SJSA1 (cell line): ENCODE results near the gene HARS1. TPM values are rescaled to one million over a fixed set of nuclear protein-coding genes. Genes with fewer than 3 reads are reported as not detected.
"Not testable (repeated sequence)": the region's sequence is repeated elsewhere in the genome, so short reads cannot be mapped to it uniquely, and the experiment has no call there.

Source experiments
- DNase-seq, 2 experiments: peaks; one replicate each; pipeline ENCODE4 v3.0.0-alpha.2; 2015 to 2020; ENCODE audit warnings: low spot score in 2 of 2, low read depth in 1 of 2
- H3K27ac ChIP-seq: fragments of 250-450 bp; sonication (Bioruptor Pico); 2 replicates; pipeline ENCODE4 v1.5.1; 2020; ENCODE audit warnings: mild to moderate bottlenecking, moderate library complexity
- H3K27me3 ChIP-seq: fragments of 250-450 bp; sonication (Bioruptor Pico); replicated peaks from 2 replicates; pipeline ENCODE4 v1.5.1; 2020; ENCODE audit warnings: mild to moderate bottlenecking, moderate library complexity
- H3K36me3 ChIP-seq: fragments of 250-450 bp; sonication (Bioruptor Pico); 2 replicates; pipeline ENCODE4 v1.5.1; 2020; ENCODE audit warnings: mild to moderate bottlenecking
- H3K4me1 ChIP-seq: fragments of 250-450 bp; sonication (Bioruptor Pico); replicated peaks from 2 replicates; pipeline ENCODE4 v1.6.1; 2021; ENCODE audit warnings: mild to moderate bottlenecking
- H3K4me3 ChIP-seq: fragments of 250-450 bp; sonication (Bioruptor Pico); 2 replicates; pipeline ENCODE4 v1.5.1; 2020; ENCODE audit warnings: mild to moderate bottlenecking
- H3K9me3 ChIP-seq: fragments of 250-450 bp; sonication (Bioruptor Pico); replicated peaks from 2 replicates; pipeline ENCODE4 v1.5.1; 2020; ENCODE audit warnings: mild to moderate bottlenecking
- total RNA-seq: library from RNA; depleted of rRNA; stranded (reverse); fragments of >200 nt; shearing (Covaris generic); gene quantifications from 2 replicates; pipeline ENCODE4 v1.2.3, GENCODE V29; 2014; rRNA removed

Gene HARS1, protein sequence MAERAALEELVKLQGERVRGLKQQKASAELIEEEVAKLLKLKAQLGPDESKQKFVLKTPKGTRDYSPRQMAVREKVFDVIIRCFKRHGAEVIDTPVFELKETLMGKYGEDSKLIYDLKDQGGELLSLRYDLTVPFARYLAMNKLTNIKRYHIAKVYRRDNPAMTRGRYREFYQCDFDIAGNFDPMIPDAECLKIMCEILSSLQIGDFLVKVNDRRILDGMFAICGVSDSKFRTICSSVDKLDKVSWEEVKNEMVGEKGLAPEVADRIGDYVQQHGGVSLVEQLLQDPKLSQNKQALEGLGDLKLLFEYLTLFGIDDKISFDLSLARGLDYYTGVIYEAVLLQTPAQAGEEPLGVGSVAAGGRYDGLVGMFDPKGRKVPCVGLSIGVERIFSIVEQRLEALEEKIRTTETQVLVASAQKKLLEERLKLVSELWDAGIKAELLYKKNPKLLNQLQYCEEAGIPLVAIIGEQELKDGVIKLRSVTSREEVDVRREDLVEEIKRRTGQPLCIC
- 133 and 135 TPM in 2 replicates for total RNA-seq

- Histone ChIP-seq H3K27ac (peak within 1 kb of the TSS; percentile 54), H3K9me3 (no peaks in the 10 kb centered on the region), H3K36me3 (peaks cover 69% of the 10 kb centered on the region), H3K4me1 (peaks cover 15% of the 10 kb centered on the region), H3K27me3 (no peaks in the 10 kb centered on the region), H3K4me3 (peak within 1 kb of the TSS; percentile 59)
- DNase-seq: peak; percentile 97 to 98
Observed at GRCh38 chr5:140690941-140691924, at the start of gene HARS1, which contains the start of gene HARS2. Gene HARS1 (minus strand): TSS chr5:140691370. CDS start chr5:140691304, 66 bp downstream. Gene HARS2 (plus strand): TSS chr5:140691455. CDS start chr5:140691649, 194 bp downstream.

- peaks cover 4% of the 10 kb centered on the region; the same call in 1 of the 2 replicates for H3K9me3 ChIP-seq
- no peaks in the 10 kb centered on the region for H3K4me1 ChIP-seq
- no peak overlapping the region for H3K4me3 ChIP-seq
- no peaks in the 10 kb centered on the region for H3K36me3 ChIP-seq
- no peak for DNase-seq
- H3K27me3 ChIP-seq: no peaks in the 10 kb centered on the region
- H3K27ac ChIP-seq: no peak overlapping the region
Observed at GRCh38 chr5:140737486-140737885, 46.3 kb upstream of the HARS1 start.

- peak in 1 of 2 experiments; percentile 29 for DNase-seq
- Histone ChIP-seq H3K4me3 (no peak overlapping the region), H3K9me3 (0 out of 2 replicates have a peak, but pooled peaks cover under 1% of the 10 kb centered on the region), H3K27ac (no peak overlapping the region), H3K36me3 (no peaks in the 10 kb centered on the region), H3K4me1 (no peaks in the 10 kb centered on the region), H3K27me3 (no peaks in the 10 kb centered on the region)
Observed at GRCh38 chr5:140734354-140734753, 43.2 kb upstream of the HARS1 start.

DNA sequence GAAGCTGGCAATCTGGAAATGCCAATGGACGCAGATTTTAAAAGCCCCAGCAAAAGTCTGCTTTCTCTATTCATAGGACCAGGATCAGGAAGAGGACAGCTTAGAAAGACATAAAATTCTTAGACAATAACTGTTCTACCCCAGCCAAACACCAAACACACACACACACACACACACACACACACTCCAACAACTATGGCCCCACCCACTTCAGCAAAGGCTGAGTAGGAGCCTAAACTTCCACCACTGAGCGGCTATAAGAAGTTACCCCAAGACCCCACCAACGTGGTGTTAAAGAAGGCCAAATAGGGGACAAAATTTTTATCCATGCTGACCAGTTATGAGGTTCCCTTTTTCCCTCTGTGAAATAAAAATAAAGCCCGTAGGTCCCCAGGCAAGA, 41.9 kb upstream of the HARS1 start:
- Histone ChIP-seq H3K27ac (no peak overlapping the region), H3K27me3 (no peaks in the 10 kb centered on the region), H3K4me1 (no peaks in the 10 kb centered on the region), H3K4me3 (no peak overlapping the region), H3K36me3 (no peaks in the 10 kb centered on the region), H3K9me3 (no peaks in the 10 kb centered on the region)
- DNase-seq: no peak

GRCh38 chr5:140725799-140726471, 34.8 kb upstream of the HARS1 start:
- H3K27ac ChIP-seq: no peak overlapping the region

GRCh38 chr5:140721395-140721794, 30.2 kb upstream of the HARS1 start:
- not testable (repeated sequence) for H3K36me3 ChIP-seq, H3K27ac ChIP-seq, DNase-seq, H3K4me3 ChIP-seq, H3K9me3 ChIP-seq, H3K4me1 ChIP-seq, H3K27me3 ChIP-seq

More at GRCh38 chr5:140725799-140726471, 34.8 kb upstream of the HARS1 start:
- no peaks in the 10 kb centered on the region for H3K4me1 ChIP-seq
- peak overlapping the region; percentile 30 for H3K4me3 ChIP-seq
- no peaks in the 10 kb centered on the region for H3K9me3 ChIP-seq
- no peaks in the 10 kb centered on the region for H3K27me3 ChIP-seq
- DNase-seq: peak; percentile 94 to 96
- H3K36me3 ChIP-seq: no peaks in the 10 kb centered on the region

DNA sequence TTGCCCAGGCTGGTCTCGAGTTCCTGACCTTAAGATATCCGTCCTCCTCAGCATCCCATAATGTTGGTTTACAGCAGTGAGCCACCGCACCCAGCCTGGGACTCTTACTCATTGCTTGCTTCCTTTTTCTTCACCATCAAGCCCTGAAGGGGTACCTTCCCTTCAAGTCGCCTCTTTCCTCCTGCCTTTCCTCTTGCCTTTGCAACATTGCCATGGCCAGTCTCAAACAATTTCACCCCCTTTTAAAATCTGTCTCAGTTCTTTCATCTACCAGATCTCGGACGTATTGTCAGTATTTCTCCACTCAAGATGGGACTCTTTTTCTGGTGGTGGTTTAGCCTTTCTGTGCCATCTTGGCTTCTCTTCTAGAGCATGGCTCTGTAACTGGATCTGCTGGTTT, 29.6 kb upstream of the HARS1 start:
- H3K36me3 ChIP-seq, H3K4me1 ChIP-seq: not testable (repeated sequence)
- peak in 1 of 2 experiments; percentile 28 for DNase-seq

GRCh38 chr5:140718266-140718592, 27.1 kb upstream of the HARS1 start:
- H3K4me3 ChIP-seq: peak overlapping the region; percentile 19

More for the DNA sequence above, 29.6 kb upstream of the HARS1 start:
- H3K27ac ChIP-seq, H3K27me3 ChIP-seq, H3K4me3 ChIP-seq, H3K9me3 ChIP-seq: not testable (repeated sequence)

GRCh38 chr5:140716238-140716637, 25.1 kb upstream of the HARS1 start:
- H3K27me3 ChIP-seq, H3K27ac ChIP-seq, H3K4me1 ChIP-seq, H3K36me3 ChIP-seq, H3K4me3 ChIP-seq, H3K9me3 ChIP-seq: not testable (repeated sequence)
- peak in 1 of 2 experiments; percentile 25 for DNase-seq

More at GRCh38 chr5:140718266-140718592, 27.1 kb upstream of the HARS1 start:
- Histone ChIP-seq H3K27ac (peak overlapping the region; percentile 62), H3K27me3 (no peaks in the 10 kb centered on the region), H3K4me1 (peaks cover 4% of the 10 kb centered on the region), H3K9me3 (no peaks in the 10 kb centered on the region), H3K36me3 (no peaks in the 10 kb centered on the region)
- DNase-seq: no peak

DNA sequence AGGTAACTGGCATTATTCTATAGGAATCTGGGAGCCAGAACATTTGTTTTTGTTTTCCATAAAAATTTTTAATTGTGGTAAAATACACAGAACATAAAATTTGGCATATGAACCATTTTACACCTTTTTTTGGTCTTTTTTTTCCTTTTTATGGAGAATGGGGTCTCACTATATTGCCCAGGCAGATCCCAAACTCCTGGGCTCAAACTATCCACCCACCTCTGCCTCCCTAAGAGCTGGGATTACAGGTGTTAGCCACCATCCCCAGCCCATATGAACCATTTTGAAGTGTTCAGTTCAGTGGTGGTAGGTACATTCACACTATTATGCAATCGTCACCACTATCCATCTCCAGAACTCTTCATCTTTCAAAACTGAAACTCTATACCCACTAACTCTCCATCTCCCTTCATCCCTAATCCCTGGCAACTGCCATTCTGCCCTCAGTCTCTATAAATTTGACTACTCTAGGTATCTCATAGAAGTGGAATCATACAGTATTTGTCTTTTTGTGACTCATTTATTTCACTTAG, 22.5 kb upstream of the HARS1 start:
- H3K27me3 ChIP-seq: no peaks in the 10 kb centered on the region
- no peaks in the 10 kb centered on the region for H3K9me3 ChIP-seq
- no peaks in the 10 kb centered on the region for H3K36me3 ChIP-seq
- no peak overlapping the region for H3K27ac ChIP-seq
- no peak for DNase-seq
- no peak overlapping the region for H3K4me3 ChIP-seq
- H3K4me1 ChIP-seq: peaks cover 21% of the 10 kb centered on the region

DNA sequence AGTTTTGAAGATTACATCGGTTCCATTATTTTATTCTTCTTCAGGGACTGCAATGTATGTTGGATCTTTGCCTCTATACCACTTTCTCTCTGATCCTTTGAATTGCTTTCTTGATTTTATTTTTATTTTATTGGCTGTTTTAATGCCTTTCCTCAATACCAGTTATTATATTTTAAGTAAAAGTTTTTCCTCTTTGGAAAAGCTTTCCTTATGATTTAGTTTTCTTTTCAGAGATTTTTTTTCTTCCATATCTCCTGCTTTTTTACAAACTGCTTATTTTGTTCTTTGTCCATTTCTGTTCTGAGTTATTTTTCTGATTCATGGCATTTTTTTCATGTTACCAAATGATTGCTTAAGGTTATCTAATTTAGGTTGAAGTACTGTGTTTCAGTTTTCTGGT, 20.6 kb upstream of the HARS1 start:
- no peak overlapping the region for H3K4me3 ChIP-seq
- H3K4me1 ChIP-seq: peaks cover 17% of the 10 kb centered on the region
- H3K9me3 ChIP-seq: no peaks in the 10 kb centered on the region
- H3K36me3 ChIP-seq: peaks cover 9% of the 10 kb centered on the region
- H3K27me3 ChIP-seq: no peaks in the 10 kb centered on the region
- DNase-seq: no peak
- no peak overlapping the region for H3K27ac ChIP-seq

- peaks cover 16% of the 10 kb centered on the region for H3K36me3 ChIP-seq
- H3K4me3 ChIP-seq: peak overlapping the region; percentile 35
- DNase-seq: peak; percentile 99
- H3K27me3 ChIP-seq: no peaks in the 10 kb centered on the region
- H3K9me3 ChIP-seq: no peaks in the 10 kb centered on the region
- H3K27ac ChIP-seq: peak overlapping the region; percentile 62
- H3K4me1 ChIP-seq: peaks cover 17% of the 10 kb centered on the region
Observed at GRCh38 chr5:140710899-140711552, 19.9 kb upstream of the HARS1 start.
